HG03097 (cell line): ENCODE data around the gene ANKS1A.

Experiments used
- ATAC-seq: cut with Tn5 transposase; IDR thresholded peaks from one replicate; pipeline ENCODE4 v1.9.1; 2021; ENCODE audit not compliant: unreplicated experiment, low FRiP score

ANKS1A gene

DNA sequence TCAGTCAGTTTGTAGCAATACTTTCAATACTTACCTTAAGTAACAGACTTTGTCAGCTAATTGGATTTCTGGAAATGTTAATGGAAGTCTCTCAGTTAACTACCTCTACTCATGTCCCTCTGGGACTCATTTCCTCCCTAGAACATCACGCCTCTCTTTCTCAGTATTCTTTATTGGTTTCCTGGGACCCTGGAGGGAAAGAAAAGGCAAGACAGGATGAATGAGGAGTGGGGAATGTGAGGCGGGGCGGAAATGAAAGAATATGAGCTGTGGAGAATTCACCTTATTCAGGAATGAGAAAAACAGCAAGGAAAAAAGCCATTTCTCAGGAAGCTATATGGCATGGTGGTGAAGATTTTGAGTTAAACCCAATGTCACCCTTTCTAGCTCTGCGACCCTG, 62.7 kb downstream of the ANKS1A start:
- ATAC-seq = no peak

- no peak for ATAC-seq
Observed at GRCh38 chr6:34953061-34954025, 64.3 kb downstream of the ANKS1A start.

DNA sequence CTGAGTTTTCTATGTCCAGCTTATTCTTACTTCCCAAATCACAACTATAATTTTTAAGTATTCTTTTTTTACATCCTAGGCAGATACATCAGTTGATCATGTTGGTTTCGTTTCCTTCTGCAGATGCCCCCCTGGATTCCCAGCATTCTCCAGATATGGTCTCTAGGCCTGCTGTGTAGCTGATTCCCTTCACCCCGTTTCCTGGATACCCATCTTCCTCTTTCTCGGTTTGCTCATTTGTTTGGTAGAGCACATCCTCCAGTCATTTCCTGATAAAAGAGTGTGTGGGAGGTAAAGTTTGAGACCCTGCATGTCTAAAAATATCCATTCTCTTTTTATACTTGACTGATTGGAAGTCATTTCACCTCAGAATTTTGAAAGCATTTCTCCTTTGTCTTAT, 66.4 kb downstream of the ANKS1A start:
- no peak for ATAC-seq

GRCh38 chr6:34957231-34957783, 68.3 kb downstream of the ANKS1A start:
- no peak for ATAC-seq

DNA sequence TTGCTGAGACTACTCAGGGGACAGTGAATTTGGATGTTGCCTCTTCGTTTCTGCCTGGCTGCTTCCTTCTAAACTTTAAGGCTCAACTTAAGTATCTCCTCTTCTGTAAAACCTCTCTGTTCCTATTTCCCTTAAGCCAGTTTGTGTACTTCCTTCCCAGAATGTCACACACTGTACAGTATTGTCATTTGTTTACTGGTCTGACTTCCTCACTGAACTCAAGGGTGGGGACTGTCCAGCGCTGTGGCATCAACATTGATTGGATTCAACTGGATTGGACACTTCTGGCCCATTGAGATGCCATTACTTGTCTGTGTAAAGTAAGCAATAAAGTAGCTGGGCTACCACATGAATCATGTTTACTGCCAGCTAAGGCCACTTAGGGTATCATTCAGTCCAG, 69.7 kb downstream of the ANKS1A start:
- ATAC-seq = no peak

GRCh38 chr6:34959224-34959623, 70.2 kb downstream of the ANKS1A start:
- ATAC-seq = no peak

GRCh38 chr6:34961082-34961481, 72.0 kb downstream of the ANKS1A start:
- no peak for ATAC-seq

- no peak for ATAC-seq
Observed at GRCh38 chr6:34961574-34961973, 72.5 kb downstream of the ANKS1A start.

DNA sequence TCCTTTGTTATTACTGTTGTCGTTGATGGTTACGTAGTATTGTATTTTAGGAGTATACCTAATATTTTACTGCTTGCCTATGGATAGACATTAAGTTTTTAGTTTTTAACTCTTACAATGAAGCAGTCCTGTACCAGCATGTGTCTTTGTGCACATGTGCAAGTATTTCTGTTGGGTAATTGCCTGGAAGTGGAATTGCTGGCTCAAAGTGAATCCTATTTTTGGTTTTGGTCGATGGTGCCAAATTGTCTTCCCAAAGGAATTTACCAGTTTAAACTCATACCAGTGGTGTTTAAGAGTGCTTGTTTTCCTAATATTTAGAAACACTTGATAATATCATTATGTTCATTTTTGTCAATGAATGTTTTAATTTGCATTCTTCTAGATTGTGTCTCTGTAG, 75.5 kb downstream of the ANKS1A start:
- ATAC-seq = no peak

DNA sequence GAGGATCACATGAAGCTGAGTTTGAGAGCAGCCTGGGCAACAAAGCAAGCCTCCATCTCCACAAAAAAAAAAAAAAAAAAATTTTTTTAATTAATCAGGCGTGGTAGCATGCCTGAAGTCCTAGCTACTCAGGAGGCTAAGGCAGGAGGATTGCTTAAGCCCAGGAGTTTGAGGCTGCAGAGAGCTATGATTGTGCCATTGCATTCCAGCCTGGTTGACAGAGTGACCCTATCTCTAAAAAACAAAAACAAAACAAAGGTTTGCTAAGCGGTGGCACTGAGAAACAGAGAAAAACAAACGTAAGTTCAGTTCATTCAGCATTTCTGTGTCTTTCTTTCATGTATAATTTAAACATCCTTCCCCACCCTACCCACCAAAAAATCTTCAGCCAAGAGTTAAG, 78.4 kb downstream of the ANKS1A start:
- ATAC-seq = no peak

- ATAC-seq = no peak
Observed at GRCh38 chr6:34969662-34970265, 80.7 kb downstream of the ANKS1A start.

DNA sequence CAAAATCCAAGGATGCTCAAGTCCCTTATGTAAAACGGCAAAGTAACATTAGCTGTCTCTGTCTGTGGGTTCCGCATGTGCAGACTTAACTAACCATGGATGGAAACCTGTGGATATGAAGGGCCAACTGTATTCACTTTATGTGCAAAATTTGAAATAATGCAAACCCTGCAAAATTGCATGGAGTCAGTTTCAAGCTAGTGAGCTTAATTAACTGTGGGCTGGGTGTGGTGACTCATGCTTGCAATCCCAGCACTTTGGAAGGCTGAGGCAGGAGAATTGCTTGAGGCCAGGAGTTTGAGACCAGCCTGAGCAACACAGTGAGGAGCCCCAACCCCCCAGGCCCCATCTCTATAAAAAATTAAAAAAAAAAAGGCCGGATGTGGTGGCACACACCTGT, 81.4 kb downstream of the ANKS1A start:
- no peak for ATAC-seq

DNA sequence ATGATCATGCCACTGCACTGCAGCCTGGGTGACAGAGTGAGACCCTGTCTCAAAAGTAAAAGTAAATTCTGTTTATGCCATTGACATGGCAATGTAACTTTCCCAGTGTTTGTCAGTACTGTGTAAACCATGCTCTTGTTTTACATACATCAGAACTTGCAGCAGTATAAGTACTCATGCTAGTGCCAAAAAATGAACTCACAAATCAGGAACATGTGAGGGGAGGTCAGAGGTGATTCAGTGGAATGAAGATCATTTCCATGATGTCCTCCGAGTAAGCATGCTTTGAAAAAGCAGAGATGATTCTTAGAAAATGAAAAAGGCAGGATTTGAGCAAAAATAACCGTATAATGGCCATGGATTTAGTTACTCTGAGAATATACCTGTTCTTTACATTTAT, 81.9 kb downstream of the ANKS1A start:
- ATAC-seq = no peak

- no peak for ATAC-seq
Observed at GRCh38 chr6:34973547-34974248, 84.6 kb downstream of the ANKS1A start.

GRCh38 chr6:34974249-34974642, 85.2 kb downstream of the ANKS1A start:
- ATAC-seq = no peak

DNA sequence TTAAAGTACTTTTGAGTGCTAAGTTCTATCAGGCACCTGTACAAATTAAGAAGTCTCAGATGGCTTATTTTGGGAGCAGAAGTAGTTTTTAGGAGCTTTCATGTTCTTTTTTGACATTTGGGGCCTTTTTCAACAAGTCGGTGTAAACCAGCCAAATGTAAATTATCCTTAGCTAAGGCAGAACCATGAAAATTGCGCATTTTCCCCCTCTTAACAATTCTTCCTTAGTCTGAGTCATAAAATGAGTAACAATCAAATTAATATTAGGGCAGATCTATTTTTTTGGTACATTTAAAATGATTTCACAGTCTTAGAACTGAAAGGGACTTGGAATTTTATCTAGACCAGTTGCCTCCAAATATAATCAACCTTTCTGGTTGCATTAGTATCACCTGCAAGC, 87.2 kb downstream of the ANKS1A start:
- ATAC-seq = no peak

GRCh38 chr6:34979218-34979617, 90.2 kb downstream of the ANKS1A start:
- ATAC-seq = no peak

GRCh38 chr6:34979994-34980393, 90.9 kb downstream of the ANKS1A start:
- ATAC-seq = no peak

- no peak for ATAC-seq
Observed at GRCh38 chr6:34981366-34981765, 92.3 kb downstream of the ANKS1A start.

DNA sequence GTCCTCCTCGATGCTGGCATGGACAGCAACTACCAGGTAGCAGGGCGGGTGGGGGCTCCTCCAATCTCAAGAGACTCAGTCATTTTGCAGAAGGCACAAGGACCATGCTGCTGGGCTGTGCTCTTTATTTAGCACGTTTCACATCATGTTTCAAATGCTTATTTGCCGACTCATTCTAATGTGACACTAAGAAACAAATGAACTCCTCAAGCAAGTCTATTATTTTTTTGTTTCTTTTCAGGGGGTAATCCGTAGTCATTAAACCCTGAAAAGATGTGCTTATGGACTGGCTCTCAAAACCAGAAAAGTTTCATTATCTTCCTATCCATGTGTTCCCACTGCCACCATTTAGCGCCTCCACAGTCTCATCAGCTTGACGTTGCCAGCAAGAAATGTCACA, 92.9 kb downstream of the ANKS1A start:
- no peak for ATAC-seq

DNA sequence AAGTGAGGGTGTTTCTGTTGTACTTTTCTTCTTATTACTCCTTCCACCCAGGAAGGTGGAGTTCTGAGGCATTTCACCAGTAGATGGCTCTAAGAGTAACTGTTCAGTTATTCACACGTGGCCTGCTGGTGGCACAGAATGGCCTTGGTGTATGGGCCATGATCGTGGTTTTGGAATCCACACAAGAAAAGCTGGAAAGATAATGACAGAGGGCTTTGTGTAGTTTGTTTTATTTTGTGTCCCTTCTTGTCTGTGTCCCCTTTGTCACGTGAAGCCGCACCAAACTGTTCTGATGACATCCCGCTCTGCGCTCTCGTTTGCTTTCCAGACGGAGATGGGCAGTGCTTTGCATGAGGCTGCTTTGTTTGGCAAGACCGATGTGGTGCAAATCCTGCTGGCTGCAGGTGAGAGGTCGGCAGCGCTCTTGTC, 93.4 kb downstream of the ANKS1A start:
- no peak for ATAC-seq
